ENCODE data around the gene PRKX. TPM values are rescaled to one million over a fixed set of nuclear protein-coding genes. Genes with fewer than 3 reads are reported as not detected.

PRKX gene
- total and polyA plus RNA-seq, 2 of the 8 experiments (the other 6 are each of a cell fraction or from before 2014, with no cell fraction given): 19.4 to 55.3 TPM

DNA sequence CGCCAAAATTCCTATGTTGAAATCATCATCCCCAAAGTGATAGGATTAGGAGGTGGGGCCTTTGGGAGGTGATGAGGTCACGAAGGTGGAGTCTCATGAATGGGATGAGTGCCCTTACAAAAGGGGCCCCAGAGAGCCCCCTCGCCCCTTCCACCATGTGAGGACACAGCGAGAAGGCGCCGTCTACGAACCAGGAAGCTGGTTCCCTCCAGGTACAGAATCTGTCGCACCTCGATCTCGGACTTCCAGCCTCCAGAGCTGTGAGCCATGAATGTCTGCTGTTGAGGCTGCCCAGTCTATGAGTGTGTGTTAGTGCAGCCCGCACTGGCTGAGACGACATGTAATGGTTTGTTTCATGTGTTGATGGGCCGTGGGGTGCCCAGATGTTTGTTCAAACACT, 60.3 kb downstream of the PRKX start:
- ChIA-PET POLR2A (ENCODE audit: partially characterized antibody) (no interaction called here), CTCF (ENCODE audit: partially characterized antibody) (interaction anchor here (1.9 kb wide), 1 partner anchor 16 kb away, joined by 4 read pairs; no protein-coding TSS in a partner anchor)
- H2BK12ac ChIP-seq (ENCODE audit: low read depth, low read length): no peak overlapping the region
- FAIRE-seq: no peak
- H3K18ac ChIP-seq (ENCODE audit: extremely low read depth, low read length): no peak overlapping the region
- no peak overlapping the region for H2BK15ac ChIP-seq (ENCODE audit: low read length)
- no peak overlapping the region for H4K5ac ChIP-seq (ENCODE audit: insufficient read length, low read depth, low read length)
- H2BK20ac ChIP-seq (ENCODE audit: low read length): no peak overlapping the region
- H3K4me2 ChIP-seq (ENCODE audit: insufficient read depth in 1 of 2, low read depth in 2 of 2, low read length in 2 of 2): no peak overlapping the region
- no peak overlapping the region for H3K56ac ChIP-seq (replicated peaks; ENCODE audit: insufficient read length, low read depth, low read length)
- no peaks in the 10 kb centered on the region for H3K9me3 ChIP-seq (ENCODE audit: insufficient read depth in 2 of 2, low read depth in 1 of 2, low read length in 1 of 2)
- no peak overlapping the region for H3K14ac ChIP-seq (ENCODE audit: insufficient read length)
- H3K4ac ChIP-seq (replicated peaks; ENCODE audit: insufficient read length, low read depth, low read length): no peak overlapping the region
- H3K4me1 ChIP-seq (replicated peaks in 1 of 4; ENCODE audit: control insufficient read depth in 3 of 4, insufficient read depth in 4 of 4, low read length in 3 of 4): no peaks in the 10 kb centered on the region
- H3K79me2 ChIP-seq (ENCODE audit: control insufficient read depth in 1 of 2, insufficient read depth in 2 of 2, low read length in 2 of 2): no peaks in the 10 kb centered on the region
- H3K4me3 ChIP-seq (ENCODE audit: extremely low read depth in 1 of 4, insufficient read depth in 2 of 4, low read depth in 3 of 4, low read length in 4 of 4): no peak overlapping the region
- H4K8ac ChIP-seq (ENCODE audit: extremely low read depth, insufficient read depth, low read length): no peak overlapping the region
- no peak overlapping the region for H2AK5ac ChIP-seq (ENCODE audit: low read depth, low read length)
- no peak overlapping the region for H4K91ac ChIP-seq (replicated peaks; ENCODE audit: insufficient read length, low read length)
- no peak for DNase-seq (ENCODE audit: low read depth in 1 of 2, low spot score in 2 of 2)
- H2AFZ ChIP-seq (ENCODE audit: low read length): no peak overlapping the region
- no peak overlapping the region for H3K27ac ChIP-seq (ENCODE audit: low read depth, low read length)
- H3K9ac ChIP-seq (replicated peaks in 1 of 4; ENCODE audit: extremely low read depth in 1 of 4, low read depth in 3 of 4, low read length in 3 of 4): no peak overlapping the region
- no peak overlapping the region for H3K23ac ChIP-seq (ENCODE audit: insufficient read length)
- no peak overlapping the region for H2BK5ac ChIP-seq (ENCODE audit: low read depth, low read length)
- 93% methylated on average over 10 of the region's 13 CpGs; no CpG with 5 or more reads in 1 of the 2 experiments for WGBS, 2 experiments (ENCODE audit: extremely low coverage in 1 of 2, insufficient coverage in 1 of 2, insufficient read length in 1 of 2, insufficient replicate concordance in 2 of 2, low coverage in 1 of 2, low lambda C conversion rate in 2 of 2, missing lambda C conversion rate in 1 of 2)
- H3K79me1 ChIP-seq (ENCODE audit: low read depth, low read length): no peaks in the 10 kb centered on the region
- peaks cover 0 to 26% (median 8%) of the 10 kb centered on the region in 4 experiments; a peak in 5 of 8 replicates for H3K36me3 ChIP-seq (ENCODE audit: control insufficient read depth in 2 of 4, insufficient read depth in 4 of 4, low read length in 3 of 4)
- H3K23me2 ChIP-seq (ENCODE audit: low read depth, low read length): peaks cover 2% of the 10 kb centered on the region; the same call in 1 of the 2 replicates
- H2BK120ac ChIP-seq (replicated peaks; ENCODE audit: low read depth, low read length): no peak overlapping the region
- H3K27me3 ChIP-seq (replicated peaks in 1 of 4; ENCODE audit: control insufficient read depth in 3 of 4, extremely low read depth in 1 of 4, insufficient read depth in 3 of 4, low read length in 3 of 4): no peaks in the 10 kb centered on the region
- no peaks in the 10 kb centered on the region for H4K20me1 ChIP-seq (replicated peaks in 1 of 2; ENCODE audit: control insufficient read depth in 1 of 2, insufficient read depth in 2 of 2, low read length in 2 of 2)
- no peak for TF ChIP-seq GABPA (IDR thresholded peaks at IDR 0.05; ENCODE audit: borderline replicate concordance, insufficient read depth, low read length)
- TF ChIP-seq TAF1 (IDR thresholded peaks at IDR 0.05; ENCODE audit: low read depth, low read length): no peak
- TF ChIP-seq CREB1 (IDR thresholded peaks at IDR 0.05): no peak
- TF ChIP-seq JUN (IDR thresholded peaks at IDR 0.05; ENCODE audit: low read depth, low read length): no peak
- TF ChIP-seq POU5F1 (IDR thresholded peaks at IDR 0.05; ENCODE audit: low read depth, low read length): no peak
- no peak for TF ChIP-seq CBX5 (IDR thresholded peaks at IDR 0.05; ENCODE audit: low read depth, low read length)
- TF ChIP-seq YY1 (IDR thresholded peaks at IDR 0.05; ENCODE audit: low read depth, low read length): no peak
- TF ChIP-seq SP1 (IDR thresholded peaks at IDR 0.05; ENCODE audit: low read depth, low read length): no peak
- TF ChIP-seq SRF (IDR thresholded peaks at IDR 0.05; ENCODE audit: low read depth, low read length): no peak
- TF ChIP-seq RBBP5 (IDR thresholded peaks at IDR 0.05; ENCODE audit: borderline replicate concordance, low read depth, low read length): no peak
- no peak for TF ChIP-seq KDM4A (IDR thresholded peaks at IDR 0.05; ENCODE audit: low read depth, low read length, severe bottlenecking)
- TF ChIP-seq SIRT6 (IDR thresholded peaks at IDR 0.05; ENCODE audit: low read length): no peak
- TF ChIP-seq SIN3A (conservative IDR thresholded peaks at IDR 0.05 in 1 of 2, IDR thresholded peaks at IDR 0.05 in 1 of 2; ENCODE audit: low read depth in 1 of 2, low read length in 2 of 2): no peak
- TF ChIP-seq RFX5 (IDR thresholded peaks at IDR 0.05; ENCODE audit: borderline replicate concordance, low read depth, low read length): no peak
- no peak for TF ChIP-seq CBX8 (IDR thresholded peaks at IDR 0.05; ENCODE audit: borderline replicate concordance, low read depth, low read length)
